ENCODE data around the gene ETS1.

GRCh38 chr11:128512474-128512996 lies 74.8 kb downstream of the ETS1 start:
- no peak for TF ChIP-seq CTCF (IDR thresholded peaks at IDR 0.05)
- no peak for TF ChIP-seq POLR2A (IDR thresholded peaks at IDR 0.05)

All from Peyer's patch (tissue), 4 donors.